NT2/D1 (cell line): ENCODE results near the gene AKAP13.

Source experiments
- SUZ12 ChIP-seq: IDR thresholded peaks from 2 replicates; pipeline ENCODE4 v1.6.1; 2011; ENCODE audit not compliant: insufficient read length, insufficient read depth; ENCODE audit errors: extremely low read depth
- YY1 ChIP-seq: IDR thresholded peaks from 2 replicates; pipeline ENCODE4 v1.6.1; 2011; ENCODE audit not compliant: insufficient read length, insufficient read depth
- ZNF274 ChIP-seq: IDR thresholded peaks from 2 replicates; pipeline ENCODE4 v1.6.1; 2011; ENCODE audit warnings: mild to moderate bottlenecking, low read depth, low read length

DNA sequence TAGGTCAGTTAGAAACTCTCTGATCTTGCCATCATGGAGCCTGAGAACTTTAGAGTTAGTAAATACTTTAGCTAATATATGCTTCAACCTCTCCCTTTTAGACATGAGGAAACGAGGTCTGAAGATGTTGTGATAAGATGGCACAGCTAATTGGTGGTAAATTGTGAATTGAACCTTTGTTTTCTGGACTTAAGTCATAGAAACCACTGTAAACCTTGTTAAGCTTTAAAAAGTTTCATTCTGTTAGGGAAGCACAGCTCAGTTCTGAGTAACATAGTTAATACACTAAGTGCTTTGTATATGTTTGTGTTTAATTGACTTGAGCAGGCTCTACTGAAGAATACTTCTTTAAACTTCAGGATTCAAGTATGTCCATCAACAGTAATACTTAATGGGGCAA is 108.6 kb downstream of the AKAP13 start:
- TF ChIP-seq ZNF274 (no peak), SUZ12 (no peak), YY1 (no peak)
